Fibroblast of peridontal ligament (primary cell): ENCODE data around the gene PCDHB15.
"Not testable (repeated sequence)": the region's sequence is repeated elsewhere in the genome, so short reads cannot be mapped to it uniquely, and the experiment has no call there.

Experiments
- DNase-seq: peaks from one replicate; pipeline ENCODE4 v3.0.0-alpha.2; 2010; ENCODE audit errors: extremely low read depth

The PCDHB15 gene

GRCh38 chr5:141245250-141245717 lies at the start of gene PCDHB15:
Gene PCDHB15 (plus strand): TSS chr5:141245395. CDS start chr5:141245579, 184 bp downstream.
- peak; percentile 4 for DNase-seq

- no peak for DNase-seq
These were observed 48.8 kb upstream of the PCDHB15 start for GRCh38 chr5:141196363-141196762.

GRCh38 chr5:141199359-141200235 lies 45.6 kb upstream of the PCDHB15 start, which contains the start of gene PCDHB11:
Gene PCDHB11 (plus strand): TSS chr5:141199627. CDS start chr5:141199775, 148 bp downstream.
- DNase-seq, result no peak

- not testable (repeated sequence) for DNase-seq
These were observed 44.1 kb upstream of the PCDHB15 start for GRCh38 chr5:141201126-141201525.

GRCh38 chr5:141201646-141202045 lies 43.5 kb upstream of the PCDHB15 start:
- DNase-seq, result not testable (repeated sequence)

- DNase-seq, result no peak
These were observed 36.7 kb upstream of the PCDHB15 start, which contains the start of gene PCDHB12 for GRCh38 chr5:141208478-141208877. Gene PCDHB12 (plus strand): TSS chr5:141208719. CDS start chr5:141208908, 189 bp downstream.

- not testable (repeated sequence) for DNase-seq
These were observed 34.9 kb upstream of the PCDHB15 start for GRCh38 chr5:141210281-141210680.

- DNase-seq, result not testable (repeated sequence)
These were observed 34.3 kb upstream of the PCDHB15 start for GRCh38 chr5:141210849-141211248.

GRCh38 chr5:141213656-141214339 lies 31.4 kb upstream of the PCDHB15 start, which contains the start of gene PCDHB13:
Gene PCDHB13 (plus strand): TSS chr5:141213919. CDS start chr5:141214124, 205 bp downstream.
- not testable (repeated sequence) for DNase-seq

GRCh38 chr5:141214583-141214982 lies 30.6 kb upstream of the PCDHB15 start:
- DNase-seq, result not testable (repeated sequence)

GRCh38 chr5:141215504-141215903 lies 29.7 kb upstream of the PCDHB15 start:
- not testable (repeated sequence) for DNase-seq

GRCh38 chr5:141216035-141216434 lies 29.2 kb upstream of the PCDHB15 start:
- DNase-seq, result not testable (repeated sequence)

- peak; percentile 45 for DNase-seq
These were observed 21.9 kb upstream of the PCDHB15 start, which contains the start of gene PCDHB14 for GRCh38 chr5:141223112-141223783. Gene PCDHB14 (plus strand): TSS chr5:141223343. CDS start chr5:141223506, 163 bp downstream.

GRCh38 chr5:141224844-141225243 lies 20.4 kb upstream of the PCDHB15 start:
- not testable (repeated sequence) for DNase-seq

GRCh38 chr5:141225421-141225820 lies 19.8 kb upstream of the PCDHB15 start:
- not testable (repeated sequence) for DNase-seq

GRCh38 chr5:141234109-141234667 lies 11.0 kb upstream of the PCDHB15 start:
- peak; percentile 7 for DNase-seq

GRCh38 chr5:141235922-141236321 lies 9.3 kb upstream of the PCDHB15 start:
- DNase-seq, result not testable (repeated sequence)

- DNase-seq, result no peak
These were observed 8.5 kb upstream of the PCDHB15 start for GRCh38 chr5:141236516-141237313.

- DNase-seq, result no peak
These were observed 3.7 kb upstream of the PCDHB15 start for GRCh38 chr5:141241496-141241895.

GRCh38 chr5:141246971-141247370 lies 1.8 kb downstream of the PCDHB15 start:
- DNase-seq, result not testable (repeated sequence)
